ENCODE data around the gene CYTH3.

DNA sequence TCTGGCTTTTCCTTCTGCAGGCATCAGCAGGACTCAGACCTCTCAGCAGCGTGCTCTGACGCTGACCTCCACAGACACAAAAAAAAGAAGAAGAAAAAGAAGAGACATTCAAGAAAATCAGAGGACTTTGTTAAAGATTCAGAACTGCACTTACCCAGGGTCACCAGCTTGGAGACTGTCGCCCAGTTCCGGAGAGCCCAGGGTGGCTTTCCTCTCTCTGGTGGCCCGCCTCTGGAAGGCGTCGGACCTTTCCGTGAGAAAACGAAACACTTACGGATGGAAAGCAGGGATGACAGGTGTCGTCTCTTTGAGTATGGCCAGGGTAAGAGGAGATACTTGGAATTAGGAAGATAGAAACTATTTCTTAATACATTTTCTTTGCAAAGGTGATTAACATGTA lies 115.7 kb downstream of the CYTH3 start:
- no peak for TF ChIP-seq JUND (IDR thresholded peaks at IDR 0.05; ENCODE audit: low read length)
- TF ChIP-seq, protein P1, sequence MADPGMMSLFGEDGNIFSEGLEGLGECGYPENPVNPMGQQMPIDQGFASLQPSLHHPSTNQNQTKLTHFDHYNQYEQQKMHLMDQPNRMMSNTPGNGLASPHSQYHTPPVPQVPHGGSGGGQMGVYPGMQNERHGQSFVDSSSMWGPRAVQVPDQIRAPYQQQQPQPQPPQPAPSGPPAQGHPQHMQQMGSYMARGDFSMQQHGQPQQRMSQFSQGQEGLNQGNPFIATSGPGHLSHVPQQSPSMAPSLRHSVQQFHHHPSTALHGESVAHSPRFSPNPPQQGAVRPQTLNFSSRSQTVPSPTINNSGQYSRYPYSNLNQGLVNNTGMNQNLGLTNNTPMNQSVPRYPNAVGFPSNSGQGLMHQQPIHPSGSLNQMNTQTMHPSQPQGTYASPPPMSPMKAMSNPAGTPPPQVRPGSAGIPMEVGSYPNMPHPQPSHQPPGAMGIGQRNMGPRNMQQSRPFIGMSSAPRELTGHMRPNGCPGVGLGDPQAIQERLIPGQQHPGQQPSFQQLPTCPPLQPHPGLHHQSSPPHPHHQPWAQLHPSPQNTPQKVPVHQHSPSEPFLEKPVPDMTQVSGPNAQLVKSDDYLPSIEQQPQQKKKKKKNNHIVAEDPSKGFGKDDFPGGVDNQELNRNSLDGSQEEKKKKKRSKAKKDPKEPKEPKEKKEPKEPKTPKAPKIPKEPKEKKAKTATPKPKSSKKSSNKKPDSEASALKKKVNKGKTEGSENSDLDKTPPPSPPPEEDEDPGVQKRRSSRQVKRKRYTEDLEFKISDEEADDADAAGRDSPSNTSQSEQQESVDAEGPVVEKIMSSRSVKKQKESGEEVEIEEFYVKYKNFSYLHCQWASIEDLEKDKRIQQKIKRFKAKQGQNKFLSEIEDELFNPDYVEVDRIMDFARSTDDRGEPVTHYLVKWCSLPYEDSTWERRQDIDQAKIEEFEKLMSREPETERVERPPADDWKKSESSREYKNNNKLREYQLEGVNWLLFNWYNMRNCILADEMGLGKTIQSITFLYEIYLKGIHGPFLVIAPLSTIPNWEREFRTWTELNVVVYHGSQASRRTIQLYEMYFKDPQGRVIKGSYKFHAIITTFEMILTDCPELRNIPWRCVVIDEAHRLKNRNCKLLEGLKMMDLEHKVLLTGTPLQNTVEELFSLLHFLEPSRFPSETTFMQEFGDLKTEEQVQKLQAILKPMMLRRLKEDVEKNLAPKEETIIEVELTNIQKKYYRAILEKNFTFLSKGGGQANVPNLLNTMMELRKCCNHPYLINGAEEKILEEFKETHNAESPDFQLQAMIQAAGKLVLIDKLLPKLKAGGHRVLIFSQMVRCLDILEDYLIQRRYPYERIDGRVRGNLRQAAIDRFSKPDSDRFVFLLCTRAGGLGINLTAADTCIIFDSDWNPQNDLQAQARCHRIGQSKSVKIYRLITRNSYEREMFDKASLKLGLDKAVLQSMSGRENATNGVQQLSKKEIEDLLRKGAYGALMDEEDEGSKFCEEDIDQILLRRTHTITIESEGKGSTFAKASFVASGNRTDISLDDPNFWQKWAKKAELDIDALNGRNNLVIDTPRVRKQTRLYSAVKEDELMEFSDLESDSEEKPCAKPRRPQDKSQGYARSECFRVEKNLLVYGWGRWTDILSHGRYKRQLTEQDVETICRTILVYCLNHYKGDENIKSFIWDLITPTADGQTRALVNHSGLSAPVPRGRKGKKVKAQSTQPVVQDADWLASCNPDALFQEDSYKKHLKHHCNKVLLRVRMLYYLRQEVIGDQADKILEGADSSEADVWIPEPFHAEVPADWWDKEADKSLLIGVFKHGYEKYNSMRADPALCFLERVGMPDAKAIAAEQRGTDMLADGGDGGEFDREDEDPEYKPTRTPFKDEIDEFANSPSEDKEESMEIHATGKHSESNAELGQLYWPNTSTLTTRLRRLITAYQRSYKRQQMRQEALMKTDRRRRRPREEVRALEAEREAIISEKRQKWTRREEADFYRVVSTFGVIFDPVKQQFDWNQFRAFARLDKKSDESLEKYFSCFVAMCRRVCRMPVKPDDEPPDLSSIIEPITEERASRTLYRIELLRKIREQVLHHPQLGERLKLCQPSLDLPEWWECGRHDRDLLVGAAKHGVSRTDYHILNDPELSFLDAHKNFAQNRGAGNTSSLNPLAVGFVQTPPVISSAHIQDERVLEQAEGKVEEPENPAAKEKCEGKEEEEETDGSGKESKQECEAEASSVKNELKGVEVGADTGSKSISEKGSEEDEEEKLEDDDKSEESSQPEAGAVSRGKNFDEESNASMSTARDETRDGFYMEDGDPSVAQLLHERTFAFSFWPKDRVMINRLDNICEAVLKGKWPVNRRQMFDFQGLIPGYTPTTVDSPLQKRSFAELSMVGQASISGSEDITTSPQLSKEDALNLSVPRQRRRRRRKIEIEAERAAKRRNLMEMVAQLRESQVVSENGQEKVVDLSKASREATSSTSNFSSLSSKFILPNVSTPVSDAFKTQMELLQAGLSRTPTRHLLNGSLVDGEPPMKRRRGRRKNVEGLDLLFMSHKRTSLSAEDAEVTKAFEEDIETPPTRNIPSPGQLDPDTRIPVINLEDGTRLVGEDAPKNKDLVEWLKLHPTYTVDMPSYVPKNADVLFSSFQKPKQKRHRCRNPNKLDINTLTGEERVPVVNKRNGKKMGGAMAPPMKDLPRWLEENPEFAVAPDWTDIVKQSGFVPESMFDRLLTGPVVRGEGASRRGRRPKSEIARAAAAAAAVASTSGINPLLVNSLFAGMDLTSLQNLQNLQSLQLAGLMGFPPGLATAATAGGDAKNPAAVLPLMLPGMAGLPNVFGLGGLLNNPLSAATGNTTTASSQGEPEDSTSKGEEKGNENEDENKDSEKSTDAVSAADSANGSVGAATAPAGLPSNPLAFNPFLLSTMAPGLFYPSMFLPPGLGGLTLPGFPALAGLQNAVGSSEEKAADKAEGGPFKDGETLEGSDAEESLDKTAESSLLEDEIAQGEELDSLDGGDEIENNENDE (IDR thresholded peaks at IDR 0.05; ENCODE audit: insufficient replicate concordance, low read length), result no peak
- no peak for TF ChIP-seq RXRA (IDR thresholded peaks at IDR 0.05; ENCODE audit: insufficient read depth, low read depth, low read length)
- TF ChIP-seq ZNF274 (IDR thresholded peaks at IDR 0.05; ENCODE audit: borderline replicate concordance, extremely low read depth, low read length), result no peak
- TF ChIP-seq, protein P2, sequence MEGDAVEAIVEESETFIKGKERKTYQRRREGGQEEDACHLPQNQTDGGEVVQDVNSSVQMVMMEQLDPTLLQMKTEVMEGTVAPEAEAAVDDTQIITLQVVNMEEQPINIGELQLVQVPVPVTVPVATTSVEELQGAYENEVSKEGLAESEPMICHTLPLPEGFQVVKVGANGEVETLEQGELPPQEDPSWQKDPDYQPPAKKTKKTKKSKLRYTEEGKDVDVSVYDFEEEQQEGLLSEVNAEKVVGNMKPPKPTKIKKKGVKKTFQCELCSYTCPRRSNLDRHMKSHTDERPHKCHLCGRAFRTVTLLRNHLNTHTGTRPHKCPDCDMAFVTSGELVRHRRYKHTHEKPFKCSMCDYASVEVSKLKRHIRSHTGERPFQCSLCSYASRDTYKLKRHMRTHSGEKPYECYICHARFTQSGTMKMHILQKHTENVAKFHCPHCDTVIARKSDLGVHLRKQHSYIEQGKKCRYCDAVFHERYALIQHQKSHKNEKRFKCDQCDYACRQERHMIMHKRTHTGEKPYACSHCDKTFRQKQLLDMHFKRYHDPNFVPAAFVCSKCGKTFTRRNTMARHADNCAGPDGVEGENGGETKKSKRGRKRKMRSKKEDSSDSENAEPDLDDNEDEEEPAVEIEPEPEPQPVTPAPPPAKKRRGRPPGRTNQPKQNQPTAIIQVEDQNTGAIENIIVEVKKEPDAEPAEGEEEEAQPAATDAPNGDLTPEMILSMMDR (IDR thresholded peaks at IDR 0.05; ENCODE audit: control extremely low read depth in 1 of 3, insufficient read depth in 1 of 3, low read depth in 1 of 3, low read length in 3 of 3), result no peak
- no peak for TF ChIP-seq KDM1A (IDR thresholded peaks at IDR 0.05; ENCODE audit: borderline replicate concordance, low read length)
- no peak for TF ChIP-seq EZH2 (IDR thresholded peaks at IDR 0.05; ENCODE audit: low read depth, low read length, severe bottlenecking)
- no peak for TF ChIP-seq MAFK (IDR thresholded peaks at IDR 0.05; ENCODE audit: low read depth, low read length)
- TF ChIP-seq GABPA (IDR thresholded peaks at IDR 0.05; ENCODE audit: borderline replicate concordance, insufficient read depth, low read length), result no peak
- TF ChIP-seq SP2 (IDR thresholded peaks at IDR 0.05; ENCODE audit: low read length), result no peak
- TF ChIP-seq, protein P3, sequence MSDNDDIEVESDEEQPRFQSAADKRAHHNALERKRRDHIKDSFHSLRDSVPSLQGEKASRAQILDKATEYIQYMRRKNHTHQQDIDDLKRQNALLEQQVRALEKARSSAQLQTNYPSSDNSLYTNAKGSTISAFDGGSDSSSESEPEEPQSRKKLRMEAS (IDR thresholded peaks at IDR 0.05), result no peak
- TF ChIP-seq RAD21 (IDR thresholded peaks at IDR 0.05 in 1 of 2, conservative IDR thresholded peaks at IDR 0.05 in 1 of 2; ENCODE audit: low read depth in 2 of 2, low read length in 2 of 2), result no peak

All from H1 (cell line).